GM21367 (cell line): Measurements from ENCODE around the gene TKT.

Source experiments
- ATAC-seq: cut with Tn5 transposase; IDR thresholded peaks from one replicate; pipeline ENCODE4 v1.9.1; 2021; ENCODE audit not compliant: unreplicated experiment

Gene TKT

DNA sequence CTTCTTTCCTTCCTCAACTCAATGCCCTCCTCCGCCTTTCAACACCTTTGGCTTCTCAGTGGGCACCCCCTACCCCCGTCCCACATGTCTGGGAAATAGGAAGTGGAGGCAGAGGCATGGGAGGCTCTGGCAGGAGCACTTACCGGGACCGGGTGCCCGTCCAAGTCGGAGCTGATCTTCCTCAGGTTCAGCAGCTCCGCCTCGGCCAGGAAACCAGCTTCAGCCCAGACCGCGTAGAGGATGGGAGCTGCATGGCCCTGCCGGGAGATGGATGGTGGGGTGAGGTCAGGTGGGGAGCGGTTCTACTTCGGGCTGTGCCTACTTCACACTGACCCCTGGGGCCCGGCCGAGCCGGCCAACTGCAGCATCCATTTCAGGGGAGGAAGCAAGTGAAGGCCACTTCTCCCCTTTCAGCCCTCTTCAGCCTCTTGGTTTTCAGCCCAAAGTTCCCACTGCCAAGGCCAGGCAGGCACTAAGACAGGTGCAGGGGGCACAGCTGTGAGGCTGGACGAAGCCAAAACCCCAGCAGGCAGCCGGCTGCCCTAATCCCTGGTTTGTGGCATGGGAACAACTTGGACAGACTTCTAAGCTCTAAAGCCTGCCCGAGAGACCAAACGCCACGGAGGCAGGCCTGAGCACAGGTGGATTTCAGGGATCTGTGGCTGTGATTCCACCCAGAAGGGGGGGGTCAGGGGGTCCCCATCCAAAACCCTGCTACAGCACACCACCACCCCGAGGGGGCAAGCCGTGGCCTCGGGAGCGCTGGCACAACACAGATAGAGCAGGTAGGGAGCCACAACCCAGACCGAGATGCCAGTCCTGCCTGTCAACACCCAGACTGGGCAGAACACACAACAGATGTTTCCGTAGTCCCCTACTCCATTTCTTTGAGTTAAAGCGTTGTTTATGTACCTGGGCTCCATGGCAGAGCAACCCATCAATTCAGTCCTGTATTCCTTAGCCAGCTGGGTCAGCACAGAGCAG lies 14.5 kb downstream of the TKT start:
- no peak for ATAC-seq

- no peak for ATAC-seq
Observed at GRCh38 chr3:53239800-53240199, 16.0 kb downstream of the TKT start.

DNA sequence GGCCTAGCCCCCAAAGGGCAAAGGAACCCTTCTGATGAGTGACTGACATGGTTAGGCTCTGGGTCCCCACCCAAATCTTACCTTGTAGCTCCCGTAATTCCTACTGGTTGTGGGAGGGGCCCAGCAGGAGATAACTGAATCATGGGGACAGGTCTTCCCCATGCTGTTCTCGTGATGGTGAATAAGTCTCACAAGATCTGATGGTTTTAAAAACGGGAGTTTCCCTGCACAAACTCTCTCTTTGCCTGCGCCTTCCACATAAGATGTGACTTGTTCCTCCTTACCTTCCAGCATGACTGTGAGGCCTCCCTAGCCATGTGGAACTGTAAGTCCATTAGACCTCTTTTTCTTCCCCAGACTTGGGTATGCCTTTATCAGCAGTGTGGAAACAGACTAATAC lies 16.9 kb downstream of the TKT start:
- ATAC-seq, result no peak

DNA sequence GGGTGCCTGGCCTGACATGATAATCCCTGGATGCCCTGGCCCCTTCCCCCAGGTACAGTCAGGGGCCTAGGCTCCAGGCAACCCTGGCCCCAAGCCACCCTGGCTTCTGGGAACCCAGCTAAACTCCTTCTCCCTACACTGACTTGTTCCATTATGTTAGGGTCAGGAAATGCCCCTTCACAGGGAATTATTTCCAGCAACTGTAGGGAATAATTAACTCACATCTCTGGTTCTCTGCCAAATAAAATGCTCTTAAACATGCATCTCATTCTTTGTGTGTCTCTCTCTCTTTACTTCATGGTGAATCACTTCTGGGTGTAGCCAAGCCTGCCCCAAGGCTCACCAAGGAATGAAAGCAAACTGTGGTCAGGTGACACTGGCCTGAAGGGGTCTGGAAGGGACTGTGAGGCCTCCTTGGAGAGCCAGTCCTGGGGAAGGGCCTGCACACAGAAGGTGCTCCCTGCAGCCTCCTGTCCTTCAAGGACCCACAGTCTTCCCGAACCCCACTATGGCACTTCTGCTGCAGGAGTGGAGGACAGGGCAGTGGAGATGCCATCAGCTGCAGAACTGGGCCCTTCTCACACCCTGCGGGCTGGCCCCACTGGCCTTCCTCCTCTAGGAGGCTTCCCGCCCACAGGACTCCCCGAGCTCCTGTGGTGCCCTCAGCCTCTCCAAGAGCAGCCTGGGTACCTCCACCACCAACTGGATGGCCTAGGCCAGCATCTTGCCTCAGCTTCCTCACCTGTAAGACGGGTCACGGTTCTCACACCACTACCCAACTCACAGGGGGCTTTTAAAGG lies 17.6 kb downstream of the TKT start:
- ATAC-seq, result no peak

DNA sequence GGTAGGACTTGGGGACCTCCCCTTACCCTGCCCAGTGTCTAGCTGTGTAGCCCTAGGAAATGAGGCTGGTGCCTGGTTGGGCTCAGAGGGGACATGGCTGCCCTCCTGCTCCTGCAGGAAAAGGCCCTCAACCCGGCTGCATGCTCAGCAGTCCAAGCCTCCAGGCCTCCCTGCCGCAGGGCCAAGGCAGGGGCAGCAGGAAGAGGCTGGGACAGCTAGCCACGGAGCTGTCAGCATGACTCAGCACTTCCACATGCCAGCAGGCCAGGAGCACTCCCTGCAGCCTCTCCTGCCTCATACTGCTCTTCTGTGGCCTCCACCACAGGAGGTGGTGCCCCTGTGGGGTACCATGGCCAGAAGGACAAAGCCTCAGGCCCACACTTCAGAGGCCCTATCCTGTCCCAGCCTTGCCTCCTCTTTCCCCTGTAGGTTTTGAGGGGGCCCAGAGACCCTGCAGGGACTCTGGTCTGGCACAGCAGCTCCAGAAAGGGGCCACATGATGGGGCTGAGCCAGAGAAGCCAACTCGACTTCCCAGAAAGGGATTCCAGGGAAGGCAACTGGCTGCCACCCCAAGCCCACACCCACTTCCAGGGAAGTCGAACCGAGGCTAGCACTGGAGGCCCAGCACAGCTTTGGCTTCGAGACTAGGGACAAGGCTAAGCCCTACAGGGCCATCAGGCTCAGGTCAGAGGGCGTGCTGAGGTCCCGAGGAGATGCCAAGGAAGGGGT lies 19.5 kb downstream of the TKT start:
- ATAC-seq, result no peak

- ATAC-seq, result no peak
Observed at GRCh38 chr3:53235545-53235944, 20.3 kb downstream of the TKT start.

DNA sequence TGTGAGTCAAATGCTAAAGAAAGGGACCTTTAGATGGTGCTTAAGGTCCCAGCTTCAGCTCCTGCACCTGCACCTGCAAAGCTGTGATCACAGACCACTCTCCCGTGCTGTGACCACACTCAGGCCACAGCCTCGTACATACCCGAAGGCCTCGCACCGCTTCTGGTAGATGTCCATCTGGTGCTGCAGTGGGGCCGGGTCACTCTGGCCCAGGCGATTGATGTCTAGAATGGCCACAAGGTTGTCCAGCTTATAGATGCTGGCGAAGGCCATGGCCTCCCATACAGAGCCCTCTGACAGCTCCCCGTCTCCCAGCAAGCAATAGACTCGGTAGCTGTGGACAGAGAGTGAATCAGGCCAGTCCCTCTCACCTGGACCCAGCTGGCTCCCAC lies 21.0 kb downstream of the TKT start:
- no peak for ATAC-seq

DNA sequence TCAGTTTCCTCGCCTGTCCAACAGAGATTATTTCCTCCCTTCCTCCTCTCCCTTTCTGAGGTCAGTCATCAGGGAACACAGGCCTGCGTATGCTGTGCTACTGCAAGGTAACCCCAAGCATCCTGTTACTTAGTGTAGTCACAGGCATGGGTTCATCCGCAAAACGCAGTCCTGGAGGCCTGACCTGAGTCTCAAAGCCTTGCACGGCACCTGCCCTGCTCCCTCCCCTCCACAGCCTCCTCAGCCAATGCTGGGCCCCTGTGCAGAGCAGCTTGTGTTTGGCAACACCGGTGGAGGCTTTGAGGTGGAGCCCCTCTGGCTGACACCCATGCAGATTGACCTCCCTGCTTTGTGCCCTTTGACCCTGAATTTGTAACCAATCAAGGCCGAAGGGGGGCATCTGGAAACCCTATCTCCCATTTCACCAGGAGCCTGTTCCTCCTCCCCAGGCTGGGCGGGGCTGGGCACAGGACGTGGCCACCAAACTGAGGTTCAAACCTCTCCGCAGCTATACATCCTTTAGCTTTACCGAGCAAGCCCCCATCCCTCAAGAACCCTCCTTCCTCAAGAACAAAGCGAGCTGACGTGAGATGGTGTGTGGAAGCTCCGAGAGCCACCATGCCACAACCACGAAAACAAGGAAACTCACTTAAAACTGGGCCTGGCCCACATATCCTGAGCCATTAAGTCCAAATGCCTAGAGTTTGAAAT lies 21.5 kb downstream of the TKT start:
- ATAC-seq, result no peak

DNA sequence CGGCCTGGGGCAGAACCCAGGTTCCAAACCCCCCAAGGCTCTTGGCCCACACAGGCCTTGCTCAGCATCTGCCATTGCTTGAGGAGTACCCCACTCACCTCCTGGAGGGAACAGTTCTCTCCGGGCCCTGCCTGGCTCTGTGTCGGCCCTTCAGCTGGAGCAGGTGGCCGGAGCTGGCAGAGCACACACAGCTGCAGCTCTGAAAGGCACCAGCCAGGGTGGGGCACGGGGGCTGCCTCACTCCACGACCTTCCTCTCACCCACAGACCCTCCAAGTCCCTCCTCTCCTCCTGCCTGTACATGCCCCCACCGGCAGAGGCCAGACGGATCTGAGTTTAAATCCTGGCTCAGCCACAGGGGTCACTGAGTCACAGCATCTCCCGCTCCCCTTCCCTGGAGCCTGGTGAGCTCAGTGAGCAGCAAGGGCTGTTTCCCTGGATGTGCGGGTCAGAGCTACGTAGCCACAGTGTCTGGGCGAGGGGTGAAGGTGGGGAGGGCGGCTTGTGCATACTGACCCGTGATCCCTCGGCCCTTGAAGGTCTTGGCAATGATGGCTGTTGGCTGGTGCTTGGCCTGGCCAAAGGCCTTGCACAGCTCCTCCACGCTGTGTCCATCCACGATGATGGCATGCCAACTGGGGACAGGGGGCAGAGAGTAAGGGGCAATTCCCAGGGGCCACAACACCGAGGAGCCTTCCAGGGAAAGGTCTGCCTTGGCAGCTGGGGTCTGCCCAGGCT lies 23.0 kb downstream of the TKT start:
- ATAC-seq, result no peak

GRCh38 chr3:53231532-53232511 lies 24.0 kb downstream of the TKT start:
- no peak for ATAC-seq

DNA sequence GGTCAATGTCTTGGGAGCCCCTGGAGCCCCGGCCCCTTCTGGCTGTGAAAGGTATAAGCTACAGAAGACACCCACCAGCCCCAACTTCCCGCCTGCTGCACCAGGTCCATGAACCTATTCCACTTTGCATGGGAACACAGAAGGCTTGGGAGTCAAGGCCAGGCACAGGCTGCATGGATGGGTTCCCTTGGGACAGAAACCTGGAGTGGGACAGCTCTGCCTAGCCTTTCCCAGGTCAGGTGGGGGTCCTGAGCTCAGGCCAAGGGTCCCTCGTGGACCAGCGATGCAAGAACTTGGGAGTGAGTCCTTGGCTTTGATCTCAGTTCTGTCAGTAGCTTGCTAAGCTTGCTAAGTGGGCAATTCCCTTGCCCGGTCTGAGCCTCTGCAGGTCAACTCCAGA lies 25.0 kb downstream of the TKT start:
- ATAC-seq, result no peak

DNA sequence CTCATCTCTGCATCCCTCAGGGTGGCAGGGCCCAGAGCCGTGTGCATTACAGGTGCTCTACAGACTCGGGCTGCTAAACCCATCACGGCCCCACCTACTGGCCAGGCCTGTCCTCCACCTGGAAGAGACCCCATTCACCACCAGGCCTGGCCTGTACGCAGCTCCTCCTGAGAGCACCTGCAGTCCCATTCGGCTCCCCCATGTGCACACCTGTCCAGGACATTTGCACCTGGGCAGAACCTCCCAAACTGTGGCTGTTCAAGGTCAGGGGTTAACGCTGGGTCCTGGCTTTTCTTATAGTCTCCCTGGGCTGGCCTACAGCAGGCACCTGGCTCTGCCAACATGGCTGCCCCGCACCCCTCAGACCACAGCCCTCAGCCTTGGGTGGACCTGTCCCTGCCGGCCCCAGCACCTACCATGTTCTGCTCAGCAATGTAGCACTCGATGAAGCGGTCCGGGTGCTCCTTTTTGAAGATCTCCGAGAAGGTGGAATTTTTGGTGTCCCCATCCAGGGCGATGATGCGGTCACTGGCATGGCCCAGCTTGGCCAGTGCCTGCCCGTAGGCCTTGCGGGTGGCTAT lies 25.7 kb downstream of the TKT start:
- no peak for ATAC-seq

- ATAC-seq, result no peak
Observed at GRCh38 chr3:53229606-53230005, 26.2 kb downstream of the TKT start.

DNA sequence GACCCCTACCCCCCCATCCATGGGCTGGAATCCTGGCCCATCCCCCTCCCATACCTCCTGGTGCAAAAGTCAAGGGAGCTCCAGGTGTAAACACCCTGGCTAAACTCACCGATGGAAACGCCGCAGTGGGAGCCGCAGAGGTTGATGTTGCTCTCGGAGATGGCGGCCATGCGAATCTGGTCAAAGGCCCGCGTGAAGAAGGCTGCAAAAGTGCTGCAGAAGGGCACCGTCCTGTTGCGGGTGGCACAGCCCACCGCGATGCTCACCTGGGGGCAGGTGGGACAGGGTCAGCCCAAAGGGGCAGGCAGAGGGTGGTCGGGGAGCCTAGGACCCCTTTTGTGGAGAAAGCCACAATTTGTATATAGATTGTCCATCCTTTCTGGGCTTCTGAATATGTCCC lies 26.7 kb downstream of the TKT start:
- ATAC-seq, result no peak

- ATAC-seq, result no peak
Observed at GRCh38 chr3:53227993-53228885, 27.6 kb downstream of the TKT start.

DNA sequence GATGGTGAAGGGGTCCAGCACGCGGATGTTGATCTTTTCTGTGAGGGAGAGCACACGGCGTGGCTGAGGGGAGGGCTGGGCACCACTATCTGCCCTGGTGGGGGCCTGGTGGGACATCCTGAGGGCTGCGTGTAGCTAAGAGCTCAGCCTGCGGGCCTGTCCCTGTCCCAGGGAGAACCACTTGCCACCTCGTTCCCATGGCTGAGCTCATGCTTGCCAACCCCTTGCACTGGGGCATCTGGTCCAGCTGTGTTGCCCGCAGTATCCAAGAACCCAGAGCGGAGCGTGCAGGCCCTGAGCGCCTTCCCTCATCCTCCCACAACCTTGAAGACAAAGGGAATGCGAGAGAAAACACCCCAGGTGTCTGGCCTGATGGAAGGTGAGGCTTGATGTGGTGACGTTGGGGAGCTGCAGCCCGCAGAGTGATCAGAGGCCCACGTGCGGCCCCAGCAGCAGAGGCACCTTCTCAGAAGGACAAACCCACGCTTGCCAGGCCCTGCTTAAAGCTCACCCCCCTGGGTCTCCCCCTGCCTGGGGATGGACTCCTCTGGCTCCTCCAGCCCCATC lies 28.9 kb downstream of the TKT start:
- ATAC-seq, result no peak

DNA sequence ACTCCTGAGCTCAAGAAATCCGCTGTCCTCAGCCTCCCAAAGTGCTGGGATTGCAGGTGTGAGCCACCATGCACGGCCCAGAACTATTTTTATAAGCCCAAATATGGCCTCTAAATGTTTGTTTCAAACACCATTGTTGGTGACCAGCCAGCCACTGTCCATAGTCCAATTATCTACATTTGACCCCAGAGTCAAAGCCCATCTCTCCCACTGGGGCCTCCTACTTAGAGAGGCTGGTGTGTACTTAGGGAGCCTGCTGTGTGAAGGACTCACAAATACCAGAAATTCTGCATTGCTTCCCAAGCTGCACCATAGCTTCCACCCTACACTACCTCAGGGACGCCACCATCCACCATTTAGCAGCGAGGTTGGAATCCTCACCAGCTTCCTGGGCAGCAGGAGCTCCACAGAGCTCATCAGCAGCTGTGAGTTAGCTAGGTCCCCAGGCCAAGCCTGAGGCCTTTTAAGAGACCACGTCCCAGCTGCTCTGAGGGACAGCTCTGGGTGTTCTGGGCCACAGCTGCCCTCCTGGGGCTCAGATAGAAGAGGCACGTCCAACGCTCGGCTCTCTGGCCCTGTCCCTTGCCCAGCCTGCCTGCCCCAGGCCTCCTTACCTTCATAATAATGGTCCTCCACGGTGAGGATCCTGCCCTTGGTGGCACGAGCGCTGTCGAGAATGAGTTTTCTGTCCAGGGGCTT lies 29.5 kb downstream of the TKT start:
- no peak for ATAC-seq
